Astrocyte (in vitro differentiated cells and primary cell): Measurements from ENCODE around the gene ABTB2. TPM values are rescaled to one million over a fixed set of nuclear protein-coding genes. Genes with fewer than 3 reads are reported as not detected.
"Not testable (repeated sequence)": the region's sequence is repeated elsewhere in the genome, so short reads cannot be mapped to it uniquely, and the experiment has no call there.

ENCODE experiments used
- DNase-seq: peaks from one replicate; pipeline ENCODE4 v3.0.0-alpha.2; 2010; ENCODE audit warnings: low read depth
- FAIRE-seq: peaks from 2 replicates; lab custom pipeline; 2011; peaks lifted over from hg19 to GRCh38; lab: Jason Lieb, UNC
- H2AFZ ChIP-seq: 2 replicates; pipeline ENCODE4 v1.6.0; 2012; ENCODE audit warnings: low read depth, low read length, inconsistent platforms
- H3K27ac ChIP-seq: 2 replicates; pipeline ENCODE4 v1.5.1; 2011; ENCODE audit warnings: low read depth, low read length, inconsistent platforms
- H3K27me3 ChIP-seq: 2 replicates; pipeline ENCODE4 v1.6.0; 2011; ENCODE audit warnings: low read length, inconsistent platforms; ENCODE audit not compliant: insufficient read depth
- H3K36me3 ChIP-seq: 2 replicates; pipeline ENCODE4 v1.5.1; 2011; ENCODE audit warnings: low read length, inconsistent platforms; ENCODE audit not compliant: insufficient read depth
- H3K4me1 ChIP-seq: 2 replicates; pipeline ENCODE4 v1.5.1; 2011; ENCODE audit warnings: low read length, inconsistent platforms; ENCODE audit not compliant: insufficient read depth
- H3K4me2 ChIP-seq: 2 replicates; pipeline ENCODE4 v1.6.0; 2012; ENCODE audit warnings: low read length, inconsistent platforms
- H3K4me3 ChIP-seq: 2 replicates; pipeline ENCODE4 v1.5.1; 2011; ENCODE audit warnings: low read depth, mild to moderate bottlenecking, low read length, inconsistent platforms; ENCODE audit not compliant: insufficient read depth
- H3K79me2 ChIP-seq: 2 replicates; pipeline ENCODE4 v1.6.0; 2012; ENCODE audit warnings: mild to moderate bottlenecking, low read length, inconsistent platforms; ENCODE audit not compliant: insufficient read depth
- H3K9ac ChIP-seq: 2 replicates; pipeline ENCODE4 v1.6.0; 2012; ENCODE audit warnings: mild to moderate bottlenecking, low read length, inconsistent platforms
- H3K9me3 ChIP-seq: 2 replicates; pipeline ENCODE4 v1.5.1; 2012; ENCODE audit warnings: low read depth, mild to moderate bottlenecking, low read length, inconsistent platforms; ENCODE audit not compliant: insufficient read depth
- H4K20me1 ChIP-seq: 2 replicates; pipeline ENCODE4 v1.6.0; 2012; ENCODE audit warnings: low read length, inconsistent platforms; ENCODE audit not compliant: insufficient read depth
- H3K27ac Mint-ChIP-seq: one replicate; pipeline ENCODE4 v1.8.0; 2021; ENCODE audit warnings: mild to moderate bottlenecking, mixed read lengths; ENCODE audit not compliant: unreplicated experiment
- H3K27me3 Mint-ChIP-seq: one replicate; pipeline ENCODE4 v1.8.0; 2021; ENCODE audit warnings: low read depth, mixed read lengths; ENCODE audit not compliant: unreplicated experiment
- H3K36me3 Mint-ChIP-seq: one replicate; pipeline ENCODE4 v1.8.0; 2021; ENCODE audit warnings: low read depth, mixed read lengths; ENCODE audit not compliant: unreplicated experiment
- H3K4me1 Mint-ChIP-seq: one replicate; pipeline ENCODE4 v1.8.0; 2021; ENCODE audit warnings: low read depth, mixed read lengths; ENCODE audit not compliant: unreplicated experiment
- H3K4me3 Mint-ChIP-seq: one replicate; pipeline ENCODE4 v1.8.0; 2021; ENCODE audit warnings: mild to moderate bottlenecking, moderate library complexity, mixed read lengths; ENCODE audit not compliant: unreplicated experiment
- H3K9me3 Mint-ChIP-seq: one replicate; pipeline ENCODE4 v1.8.0; 2021; ENCODE audit warnings: mild to moderate bottlenecking, mixed read lengths; ENCODE audit not compliant: unreplicated experiment
- EZH2 ChIP-seq: IDR thresholded peaks from 2 replicates; pipeline ENCODE4 v1.6.1; 2012; ENCODE audit warnings: mild to moderate bottlenecking, low read length, inconsistent platforms; ENCODE audit not compliant: insufficient read depth
- total RNA-seq: library from RNA; stranded (reverse); gene quantifications from 2 replicates; pipeline ENCODE4 v1.2.1, GENCODE V29; 2021
- TF ChIP-seq, protein P1 (sequence below): IDR thresholded peaks from 2 replicates; pipeline ENCODE4 v1.5.1; 2011; ENCODE audit warnings: low read depth, mild to moderate bottlenecking, inconsistent platforms, low read length, moderate library complexity; ENCODE audit not compliant: insufficient read depth

The ABTB2 gene
- total RNA-seq, 1 donor from 2014 or later, result 14.1 TPM

GRCh38 chr11:34219941-34220370 is 137.9 kb downstream of the ABTB2 start:
- Histone ChIP-seq H3K9ac (no peak overlapping the region), H2AFZ (no peak overlapping the region), H3K4me1 (peaks cover 19% of the 10 kb centered on the region), H3K4me3 (no peak overlapping the region), H4K20me1 (peaks cover 29% of the 10 kb centered on the region), H3K27me3 (no peaks in the 10 kb centered on the region), H3K36me3 (no peaks in the 10 kb centered on the region), H3K27ac (no peak overlapping the region), H3K9me3 (no peaks in the 10 kb centered on the region), H3K79me2 (no peaks in the 10 kb centered on the region), H3K4me2 (no peak overlapping the region)
- TF ChIP-seq, protein P1, sequence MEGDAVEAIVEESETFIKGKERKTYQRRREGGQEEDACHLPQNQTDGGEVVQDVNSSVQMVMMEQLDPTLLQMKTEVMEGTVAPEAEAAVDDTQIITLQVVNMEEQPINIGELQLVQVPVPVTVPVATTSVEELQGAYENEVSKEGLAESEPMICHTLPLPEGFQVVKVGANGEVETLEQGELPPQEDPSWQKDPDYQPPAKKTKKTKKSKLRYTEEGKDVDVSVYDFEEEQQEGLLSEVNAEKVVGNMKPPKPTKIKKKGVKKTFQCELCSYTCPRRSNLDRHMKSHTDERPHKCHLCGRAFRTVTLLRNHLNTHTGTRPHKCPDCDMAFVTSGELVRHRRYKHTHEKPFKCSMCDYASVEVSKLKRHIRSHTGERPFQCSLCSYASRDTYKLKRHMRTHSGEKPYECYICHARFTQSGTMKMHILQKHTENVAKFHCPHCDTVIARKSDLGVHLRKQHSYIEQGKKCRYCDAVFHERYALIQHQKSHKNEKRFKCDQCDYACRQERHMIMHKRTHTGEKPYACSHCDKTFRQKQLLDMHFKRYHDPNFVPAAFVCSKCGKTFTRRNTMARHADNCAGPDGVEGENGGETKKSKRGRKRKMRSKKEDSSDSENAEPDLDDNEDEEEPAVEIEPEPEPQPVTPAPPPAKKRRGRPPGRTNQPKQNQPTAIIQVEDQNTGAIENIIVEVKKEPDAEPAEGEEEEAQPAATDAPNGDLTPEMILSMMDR, result no peak
- no peak for TF ChIP-seq EZH2
- Mint-ChIP-seq H3K36me3 (no peaks in the 10 kb centered on the region), H3K27ac (no peak overlapping the region), H3K27me3 (no peaks in the 10 kb centered on the region), H3K4me1 (peaks cover 11% of the 10 kb centered on the region), H3K4me3 (no peak overlapping the region), H3K9me3 (no peaks in the 10 kb centered on the region)
- DNase-seq (no peak), FAIRE-seq (no peak)

DNA sequence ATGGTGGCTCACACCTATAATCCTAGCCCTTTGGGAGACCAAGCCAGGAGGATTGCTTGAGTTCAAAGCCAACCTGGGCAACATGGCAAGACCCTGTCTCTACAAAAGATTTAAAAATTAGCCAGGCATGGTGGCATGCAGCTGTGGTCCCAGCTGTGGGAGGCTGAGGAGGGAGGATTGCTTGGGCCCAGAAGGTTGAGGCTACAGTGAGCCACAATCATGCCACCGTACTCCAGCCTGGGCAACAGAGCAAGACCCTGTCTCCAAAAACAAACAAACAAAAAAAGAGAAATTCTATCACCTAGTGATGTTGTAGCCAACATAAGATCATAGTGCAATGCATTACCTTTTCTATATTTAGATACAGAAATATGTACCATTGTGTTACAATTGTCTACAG is 138.5 kb downstream of the ABTB2 start:
- H3K27me3 ChIP-seq, result no peaks in the 10 kb centered on the region
- no peaks in the 10 kb centered on the region for H3K79me2 ChIP-seq
- no peaks in the 10 kb centered on the region for H3K36me3 Mint-ChIP-seq
- DNase-seq (no peak), FAIRE-seq (no peak)
- H3K9me3 ChIP-seq, result no peaks in the 10 kb centered on the region
- H2AFZ ChIP-seq, result no peak overlapping the region
- H3K4me3 ChIP-seq, result no peak overlapping the region
- H4K20me1 ChIP-seq, result peaks cover 24% of the 10 kb centered on the region
- H3K4me3 Mint-ChIP-seq, result no peak overlapping the region
- H3K36me3 ChIP-seq, result no peaks in the 10 kb centered on the region
- TF ChIP-seq, protein P1, result no peak
- TF ChIP-seq EZH2, result no peak
- no peaks in the 10 kb centered on the region for H3K9me3 Mint-ChIP-seq
- no peak overlapping the region for H3K27ac Mint-ChIP-seq
- H3K4me1 Mint-ChIP-seq, result peaks cover 15% of the 10 kb centered on the region
- no peak overlapping the region for H3K4me2 ChIP-seq
- no peaks in the 10 kb centered on the region for H3K27me3 Mint-ChIP-seq
- no peak overlapping the region for H3K27ac ChIP-seq
- no peak overlapping the region for H3K9ac ChIP-seq
- peaks cover 22% of the 10 kb centered on the region for H3K4me1 ChIP-seq

DNA sequence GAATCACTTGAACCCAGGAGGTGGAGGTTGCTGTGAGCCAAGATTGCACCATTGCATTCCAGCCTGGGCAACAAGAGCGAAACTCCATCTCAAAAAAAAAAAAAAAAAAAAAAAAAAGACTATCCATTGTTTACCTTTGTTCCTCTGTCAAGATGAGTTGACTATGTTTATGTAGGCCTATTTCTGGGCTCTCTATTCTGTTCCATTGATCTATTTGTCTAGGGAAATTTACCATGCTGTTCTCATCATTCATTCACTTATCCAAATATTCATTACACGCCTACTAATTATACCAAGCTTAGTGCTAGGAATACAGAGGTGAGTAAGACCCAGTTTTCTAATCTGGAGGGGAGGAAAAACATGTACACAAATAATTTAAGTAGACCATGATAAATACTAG is 139.1 kb downstream of the ABTB2 start:
- DNase-seq, H3K36me3 ChIP-seq, H3K9ac ChIP-seq, H3K27me3 ChIP-seq, H3K27ac ChIP-seq, H3K27me3 Mint-ChIP-seq, H3K9me3 ChIP-seq, H3K36me3 Mint-ChIP-seq, H3K4me3 Mint-ChIP-seq, H2AFZ ChIP-seq, H3K4me2 ChIP-seq, H3K4me3 ChIP-seq, FAIRE-seq, H3K27ac Mint-ChIP-seq, H3K79me2 ChIP-seq, H3K9me3 Mint-ChIP-seq: not testable (repeated sequence)
- H4K20me1 ChIP-seq, result peaks cover 24% of the 10 kb centered on the region
- H3K4me1 ChIP-seq, result peaks cover 26% of the 10 kb centered on the region
- H3K4me1 Mint-ChIP-seq, result peaks cover 20% of the 10 kb centered on the region
